HCT116 (cell line): ENCODE measurements around the gene DLG4. TPM values are rescaled to one million over a fixed set of nuclear protein-coding genes. Genes with fewer than 3 reads are reported as not detected.

ENCODE experiments used
- ATAC-seq: fragments of 200-7000 bp; cut with Tn5 transposase; 2 replicates; pipeline ENCODE4 v1.9.1; 2020; ENCODE audit warnings: mild to moderate bottlenecking, moderate library complexity
- BruUV-seq: library from RNA; stranded (reverse); fragments of 400-500 nt; replicated peaks from 2 replicates; lab custom pipeline; 2021; lab: Mats Ljungman, UMichigan
- CTCF ChIA-PET: fragments of 300-600 bp; sonication (Branson Sonifier 250); formaldehyde crosslinking; loops from one replicate; lab custom pipeline; 2021; ENCODE audit warnings: antibody characterized with exemption; lab: Charles Lee
- POLR2A ChIA-PET: fragments of 300-600, 350-600 bp; sonication (Branson Sonifier 250); formaldehyde crosslinking; loops from one replicate; lab custom pipeline; 2021; ENCODE audit warnings: antibody characterized with exemption; lab: Charles Lee
- RAD21 ChIA-PET, 2 experiments: fragments of 300-600 bp; sonication (Branson Sonifier 250); formaldehyde crosslinking; loops; one replicate each; lab custom pipeline; 2023; ENCODE audit warnings: low total read pairs in 2 of 2; ENCODE audit not compliant: uncharacterized antibody in 2 of 2, unreplicated experiment in 2 of 2, low non-redundant PET in 1 of 2; lab: Charles Lee
- DNase-seq: peaks from one replicate; pipeline ENCODE4 v3.0.0-alpha.2; 2010; ENCODE audit warnings: low read depth, low spot score
- H2AFZ ChIP-seq: fragments of 200-600 bp; shearing (Covaris generic), sonication (generic); 2 replicates; pipeline ENCODE4 v1.6.1; 2017; ENCODE audit warnings: low read depth, mixed run types, mixed read lengths, antibody characterized with exemption, low read length; ENCODE audit not compliant: poor library complexity, severe bottlenecking
- H3K27ac ChIP-seq: 2 replicates; pipeline ENCODE4 v1.5.1; 2012; ENCODE audit warnings: low read depth, low read length
- H3K27me3 ChIP-seq: fragments of 200-600 bp; sonication (generic); 2 replicates; pipeline ENCODE4 v1.6.1; 2016; ENCODE audit warnings: mixed run types, low read length, mixed read lengths; ENCODE audit not compliant: insufficient read depth
- H3K36me3 ChIP-seq, 2 experiments: fragments of 200-500 bp in 1 of 2; fragments of 200-600 bp in 1 of 2; sonication (Bioruptor generic) in 1 of 2; sonication (generic) in 1 of 2; 2 replicates each; pipeline versions ENCODE4 v1.5.1 to v1.6.1; 2014 to 2016; ENCODE audit warnings: low read length in 2 of 2, inconsistent platforms in 1 of 2, mixed read lengths in 1 of 2, mixed run types in 1 of 2; ENCODE audit not compliant: insufficient read depth in 2 of 2, control insufficient read depth in 1 of 2
- H3K4me1 ChIP-seq, 2 experiments: fragments of 200-600 bp in 1 of 2; sonication (generic) in 1 of 2; 2 replicates each; pipeline versions ENCODE4 v1.5.1 to v1.6.1; 2012 to 2017; ENCODE audit warnings: low read length in 2 of 2, inconsistent platforms in 1 of 2, mild to moderate bottlenecking in 1 of 2, mixed read lengths in 1 of 2, mixed run types in 1 of 2, moderate library complexity in 1 of 2; ENCODE audit not compliant: insufficient read depth in 2 of 2, control insufficient read depth in 1 of 2
- H3K4me2 ChIP-seq: fragments of 200-600 bp; sonication (generic); 2 replicates; pipeline ENCODE4 v1.6.1; 2017; ENCODE audit warnings: mixed run types, low read length, mixed read lengths
- H3K4me3 ChIP-seq, 2 experiments: fragments of 200-600 bp in 1 of 2; sonication (generic) in 1 of 2; replicated peaks in 1 of 2; 2 replicates each; pipeline ENCODE4 v1.5.1; 2011 to 2016; ENCODE audit warnings: low read length in 2 of 2, control low read depth in 1 of 2, low read depth in 1 of 2, mild to moderate bottlenecking in 1 of 2, mixed read lengths in 1 of 2, mixed run types in 1 of 2
- H3K79me2 ChIP-seq: fragments of 200-600 bp; sonication (generic); 2 replicates; pipeline ENCODE4 v1.6.1; 2017; ENCODE audit warnings: mild to moderate bottlenecking, mixed run types, low read length, moderate library complexity, mixed read lengths; ENCODE audit not compliant: insufficient read depth
- H3K9ac ChIP-seq: fragments of 200-600 bp; sonication (generic); 2 replicates; pipeline ENCODE4 v1.6.1; 2016; ENCODE audit warnings: low read length, mixed read lengths
- H3K9me2 ChIP-seq: fragments of 200-600 bp; sonication (generic), shearing (Covaris generic); 2 replicates; pipeline ENCODE4 v1.6.1; 2017; ENCODE audit warnings: mixed run types, mild to moderate bottlenecking, moderate library complexity; ENCODE audit not compliant: insufficient read depth
- H3K9me3 ChIP-seq, 2 experiments: fragments of 200-500 bp in 1 of 2; fragments of 200-600 bp in 1 of 2; sonication (Bioruptor generic) in 1 of 2; sonication (generic) in 1 of 2; 2 replicates each; pipeline ENCODE4 v1.6.1; 2014 to 2017; ENCODE audit warnings: low read length in 2 of 2, mixed read lengths in 2 of 2, inconsistent platforms in 1 of 2, low read depth in 1 of 2, mild to moderate bottlenecking in 1 of 2, mixed run types in 1 of 2, moderate library complexity in 1 of 2; ENCODE audit not compliant: control insufficient read depth in 1 of 2, insufficient read depth in 1 of 2
- H4K20me1 ChIP-seq: fragments of 200-600 bp; sonication (generic), shearing (Covaris generic); 2 replicates; pipeline ENCODE4 v1.6.1; 2017; ENCODE audit warnings: mixed run types, mild to moderate bottlenecking, moderate library complexity; ENCODE audit not compliant: insufficient read depth
- EGR1 ChIP-seq: IDR thresholded peaks from 2 replicates; pipeline ENCODE4 v1.6.1; 2012; ENCODE audit warnings: low read depth
- ELF1 ChIP-seq: IDR thresholded peaks from 2 replicates; pipeline ENCODE4 v1.6.1; 2012; ENCODE audit warnings: low read depth, borderline replicate concordance
- JUND ChIP-seq: IDR thresholded peaks from 2 replicates; pipeline ENCODE4 v1.6.1; 2012
- POLR2A ChIP-seq: IDR thresholded peaks from 2 replicates; pipeline ENCODE4 v1.7.0; 2011; ENCODE audit warnings: borderline replicate concordance; ENCODE audit not compliant: insufficient read depth, insufficient read length; ENCODE audit errors: extremely low read depth
- POLR2AphosphoS5 ChIP-seq: IDR thresholded peaks from 2 replicates; pipeline ENCODE4 v1.6.1; 2011; ENCODE audit warnings: mild to moderate bottlenecking, low read depth, low read length, moderate library complexity
- RAD21 ChIP-seq: IDR thresholded peaks from 2 replicates; pipeline ENCODE4 v1.6.1; 2012; ENCODE audit warnings: low read depth, mild to moderate bottlenecking
- SIN3A ChIP-seq: IDR thresholded peaks from 2 replicates; pipeline ENCODE4 v1.6.1; 2012; ENCODE audit warnings: low read depth
- YY1 ChIP-seq: IDR thresholded peaks from 2 replicates; pipeline ENCODE4 v1.6.1; 2011; ENCODE audit warnings: low read length, low read depth, moderate library complexity, mild to moderate bottlenecking; ENCODE audit not compliant: insufficient replicate concordance; ENCODE audit errors: extremely low read depth
- ZFX ChIP-seq: fragments of 450-650 bp; IDR thresholded peaks from 2 replicates; pipeline ENCODE4 v1.6.1; 2017
- ZNF274 ChIP-seq: fragments of 200-500 bp; sonication (Bioruptor generic); IDR thresholded peaks from 2 replicates; pipeline ENCODE4 v1.6.1; 2014; ENCODE audit warnings: mild to moderate bottlenecking, low read depth, low read length, inconsistent platforms
- intact Hi-C: fragments of 100-400 bp; cut with micrococcal nuclease; formaldehyde crosslinking; loops from 2 replicates; pipeline ENCODE4 v1.10.0; 2022
- total RNA-seq: library from RNA; stranded (reverse); gene quantifications from one replicate; pipeline ENCODE4 v1.2.1, GENCODE V29; 2021; ENCODE audit not compliant: unreplicated experiment
- TF ChIP-seq, protein P1 (sequence below): IDR thresholded peaks from 2 replicates; pipeline ENCODE4 v1.6.1; 2012
- TF ChIP-seq, protein P2 (sequence below): IDR thresholded peaks from 2 replicates; pipeline ENCODE4 v1.6.1; 2011; ENCODE audit warnings: mild to moderate bottlenecking, low read length, moderate library complexity; ENCODE audit not compliant: insufficient replicate concordance; ENCODE audit errors: extremely low read depth
- TF ChIP-seq, protein P3 (sequence below): IDR thresholded peaks from 2 replicates; pipeline ENCODE4 v1.6.1; 2012; ENCODE audit warnings: low read depth

DLG4 gene
- total RNA-seq, 1 experiment from 2014 or later = 15.0 TPM

DNA sequence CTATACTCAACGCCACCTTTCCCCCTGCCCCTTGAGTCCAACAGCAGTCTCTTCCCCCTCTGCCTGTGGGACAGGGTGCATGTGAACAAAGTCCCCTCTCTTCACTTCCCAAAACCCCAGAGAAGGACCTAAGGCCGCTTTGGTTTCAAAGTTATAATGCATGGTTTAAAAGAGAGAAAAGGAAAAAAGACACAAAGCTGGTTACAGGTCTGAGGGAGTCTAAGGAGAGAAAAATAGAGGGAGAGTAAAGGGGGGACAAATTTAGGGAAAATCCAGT lies 23.8 kb upstream of the DLG4 start:
- no peak for DNase-seq
- ChIA-PET POLR2A (interaction anchor here (1.2 to 2.9 kb wide), 4 partner anchors 9 to 29 kb away, joined by 3 to 13 read pairs (median 8); partner anchors contain the start of genes ACADVL, DLG4 and DVL2), RAD21 (no interaction called here), CTCF (no interaction called here)
- intact Hi-C loops = no loop called here
- Histone ChIP-seq H3K27me3 (no peaks in the 10 kb centered on the region), H3K9me2 (no peaks in the 10 kb centered on the region), H3K36me3 (peaks cover 19 to 36% of the 10 kb centered on the region in 2 experiments; a peak in 3 of 4 replicates), H2AFZ (no peak overlapping the region), H3K4me2 (peak overlapping the region; percentile 79), H3K9ac (peak overlapping the region; percentile 85), H3K79me2 (peaks cover 53% of the 10 kb centered on the region), H3K9me3 (no peaks in the 10 kb centered on the region), H3K4me1 (peaks cover 17 to 34% of the 10 kb centered on the region in 2 experiments), H3K27ac (peak overlapping the region; percentile 92), H3K4me3 (peak overlapping the region; percentile 93 to 97), H4K20me1 (no peaks in the 10 kb centered on the region)
- TF ChIP-seq, protein P1, sequence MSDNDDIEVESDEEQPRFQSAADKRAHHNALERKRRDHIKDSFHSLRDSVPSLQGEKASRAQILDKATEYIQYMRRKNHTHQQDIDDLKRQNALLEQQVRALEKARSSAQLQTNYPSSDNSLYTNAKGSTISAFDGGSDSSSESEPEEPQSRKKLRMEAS = no peak
- TF ChIP-seq JUND (no peak), ZFX (no peak), EGR1 (no peak)
- no peak for ATAC-seq
- BruUV-seq = TSS peak; percentile 70

DNA sequence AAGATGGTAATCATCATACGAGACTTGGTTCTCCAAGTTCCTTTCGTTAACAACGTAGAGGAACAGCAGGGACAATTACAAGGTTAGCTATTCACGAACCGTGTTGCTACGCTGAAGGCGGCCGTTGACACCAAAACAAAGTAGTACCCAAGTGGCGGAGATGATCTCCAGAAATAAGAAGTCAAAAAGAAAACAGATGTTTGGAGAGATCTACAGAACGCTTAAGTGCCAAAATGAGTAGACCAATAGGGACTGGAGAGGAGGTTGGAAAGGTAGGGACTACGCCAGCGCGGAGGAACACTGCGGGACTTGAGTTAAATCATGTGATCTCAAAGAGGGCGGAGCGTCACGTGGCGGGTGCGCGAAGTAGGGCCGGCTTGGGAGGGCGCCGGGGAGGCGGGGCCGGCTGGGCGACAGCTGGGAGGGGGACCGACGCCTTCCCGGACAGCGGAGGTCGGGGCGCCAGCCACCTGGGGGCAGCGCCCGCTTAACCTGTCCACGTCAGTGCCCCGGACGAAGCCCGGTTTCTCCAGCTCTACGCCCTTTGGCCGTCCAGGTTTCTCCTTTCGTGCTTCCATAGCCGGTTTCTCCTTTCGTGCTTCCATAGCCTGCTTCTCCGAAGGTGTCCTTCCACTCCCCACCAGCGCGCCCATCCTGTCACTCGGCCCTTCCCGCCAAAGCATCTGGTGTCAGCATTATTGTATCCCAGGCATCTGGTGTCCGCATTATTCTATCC lies 23.2 kb upstream of the DLG4 start:
- no TSS peak for BruUV-seq
- H3K36me3 ChIP-seq = peaks cover 19 to 36% of the 10 kb centered on the region in 2 experiments; a peak in 3 of 4 replicates
- POLR2A ChIA-PET = interaction anchor here (1.0 to 2.9 kb wide), 9 partner anchors 8 to 71 kb away, joined by 3 to 13 read pairs (median 4); partner anchors contain the start of genes ACADVL, CTDNEP1, DLG4 and DVL2
- TF ChIP-seq RAD21 (no peak; the same call in 1 of the 2 replicates), YY1 (no peak), SIN3A (peak; percentile 96), JUND (peak; percentile 76), EGR1 (0 out of 2 replicates have a peak, but pooled peaks have one; percentile 60), POLR2A (no peak), ZNF274 (no peak), ELF1 (peak; percentile 46; the same call in 1 of the 2 replicates), ZFX (no peak), POLR2AphosphoS5 (peak; percentile 90)
- TF ChIP-seq, protein P2, sequence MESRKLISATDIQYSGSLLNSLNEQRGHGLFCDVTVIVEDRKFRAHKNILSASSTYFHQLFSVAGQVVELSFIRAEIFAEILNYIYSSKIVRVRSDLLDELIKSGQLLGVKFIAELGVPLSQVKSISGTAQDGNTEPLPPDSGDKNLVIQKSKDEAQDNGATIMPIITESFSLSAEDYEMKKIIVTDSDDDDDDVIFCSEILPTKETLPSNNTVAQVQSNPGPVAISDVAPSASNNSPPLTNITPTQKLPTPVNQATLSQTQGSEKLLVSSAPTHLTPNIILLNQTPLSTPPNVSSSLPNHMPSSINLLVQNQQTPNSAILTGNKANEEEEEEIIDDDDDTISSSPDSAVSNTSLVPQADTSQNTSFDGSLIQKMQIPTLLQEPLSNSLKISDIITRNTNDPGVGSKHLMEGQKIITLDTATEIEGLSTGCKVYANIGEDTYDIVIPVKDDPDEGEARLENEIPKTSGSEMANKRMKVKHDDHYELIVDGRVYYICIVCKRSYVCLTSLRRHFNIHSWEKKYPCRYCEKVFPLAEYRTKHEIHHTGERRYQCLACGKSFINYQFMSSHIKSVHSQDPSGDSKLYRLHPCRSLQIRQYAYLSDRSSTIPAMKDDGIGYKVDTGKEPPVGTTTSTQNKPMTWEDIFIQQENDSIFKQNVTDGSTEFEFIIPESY = no peak
- TF ChIP-seq, protein P3, sequence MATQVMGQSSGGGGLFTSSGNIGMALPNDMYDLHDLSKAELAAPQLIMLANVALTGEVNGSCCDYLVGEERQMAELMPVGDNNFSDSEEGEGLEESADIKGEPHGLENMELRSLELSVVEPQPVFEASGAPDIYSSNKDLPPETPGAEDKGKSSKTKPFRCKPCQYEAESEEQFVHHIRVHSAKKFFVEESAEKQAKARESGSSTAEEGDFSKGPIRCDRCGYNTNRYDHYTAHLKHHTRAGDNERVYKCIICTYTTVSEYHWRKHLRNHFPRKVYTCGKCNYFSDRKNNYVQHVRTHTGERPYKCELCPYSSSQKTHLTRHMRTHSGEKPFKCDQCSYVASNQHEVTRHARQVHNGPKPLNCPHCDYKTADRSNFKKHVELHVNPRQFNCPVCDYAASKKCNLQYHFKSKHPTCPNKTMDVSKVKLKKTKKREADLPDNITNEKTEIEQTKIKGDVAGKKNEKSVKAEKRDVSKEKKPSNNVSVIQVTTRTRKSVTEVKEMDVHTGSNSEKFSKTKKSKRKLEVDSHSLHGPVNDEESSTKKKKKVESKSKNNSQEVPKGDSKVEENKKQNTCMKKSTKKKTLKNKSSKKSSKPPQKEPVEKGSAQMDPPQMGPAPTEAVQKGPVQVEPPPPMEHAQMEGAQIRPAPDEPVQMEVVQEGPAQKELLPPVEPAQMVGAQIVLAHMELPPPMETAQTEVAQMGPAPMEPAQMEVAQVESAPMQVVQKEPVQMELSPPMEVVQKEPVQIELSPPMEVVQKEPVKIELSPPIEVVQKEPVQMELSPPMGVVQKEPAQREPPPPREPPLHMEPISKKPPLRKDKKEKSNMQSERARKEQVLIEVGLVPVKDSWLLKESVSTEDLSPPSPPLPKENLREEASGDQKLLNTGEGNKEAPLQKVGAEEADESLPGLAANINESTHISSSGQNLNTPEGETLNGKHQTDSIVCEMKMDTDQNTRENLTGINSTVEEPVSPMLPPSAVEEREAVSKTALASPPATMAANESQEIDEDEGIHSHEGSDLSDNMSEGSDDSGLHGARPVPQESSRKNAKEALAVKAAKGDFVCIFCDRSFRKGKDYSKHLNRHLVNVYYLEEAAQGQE = no peak

More for the DNA sequence above, 23.2 kb upstream of the DLG4 start:
- ChIA-PET RAD21 (no interaction called here), CTCF (interaction anchor here (0.7 to 1.6 kb wide), 2 partner anchors 9 to 22 kb away, joined by 4 to 5 read pairs; partner anchors contain the start of gene CTDNEP1)
- Histone ChIP-seq H3K27ac (peak overlapping the region; percentile 92), H3K4me2 (peak overlapping the region; percentile 79), H3K9me3 (no peaks in the 10 kb centered on the region), H2AFZ (no peak overlapping the region), H3K9me2 (no peaks in the 10 kb centered on the region), H3K79me2 (peaks cover 49% of the 10 kb centered on the region), H3K27me3 (no peaks in the 10 kb centered on the region), H3K9ac (peak overlapping the region; percentile 85), H3K4me1 (peaks cover 17 to 34% of the 10 kb centered on the region in 2 experiments), H3K4me3 (peak overlapping the region; percentile 93 to 97), H4K20me1 (no peaks in the 10 kb centered on the region)
- DNase-seq (peak; percentile 95), ATAC-seq (peak; percentile 37)
- intact Hi-C loops = no loop called here
